Spleen (tissue), 11 donors: ENCODE data around the gene THAP12. TPM values are rescaled to one million over a fixed set of nuclear protein-coding genes. Genes with fewer than 3 reads are reported as not detected.

ENCODE experiments used
- DNase-seq: peaks from one replicate; pipeline ENCODE4 v3.0.0-alpha.2; 2020
- H3K27ac ChIP-seq, 8 donors: fragments of 200-600 bp; sonication (generic) in 7 of 8; 1 replicate in 4 of 8; 2 replicates in 4 of 8; pipeline versions ENCODE4 v1.5.0 to v1.8.0; 2016 to 2021; ENCODE audit warnings: inconsistent platforms in 4 of 8, mild to moderate bottlenecking in 4 of 8, moderate library complexity in 1 of 8
- H3K27me3 ChIP-seq, 7 donors: fragments of 200-600 bp; sonication (generic) in 6 of 7; replicated peaks in 1 of 7; 1 replicate in 4 of 7; 2 replicates in 3 of 7; pipeline versions ENCODE4 v1.5.0 to v1.8.0; 2016 to 2021; ENCODE audit warnings: inconsistent platforms in 3 of 7, mild to moderate bottlenecking in 1 of 7
- H3K36me3 ChIP-seq, 6 donors: fragments of 200-600 bp; sonication (generic) in 5 of 6; 1 replicate in 4 of 6; 2 replicates in 2 of 6; pipeline versions ENCODE4 v1.5.0 to v1.8.0; 2016 to 2021; ENCODE audit warnings: inconsistent platforms in 2 of 6
- H3K4me1 ChIP-seq, 6 donors: fragments of 200-600 bp; sonication (generic) in 5 of 6; 1 replicate in 3 of 6; 2 replicates in 3 of 6; pipeline versions ENCODE4 v1.5.0 to v1.8.0; 2016 to 2021; ENCODE audit warnings: inconsistent platforms in 3 of 6
- H3K4me3 ChIP-seq, 8 donors: fragments of 200-600 bp; sonication (generic) in 7 of 8; 1 replicate in 4 of 8; 2 replicates in 4 of 8; pipeline versions ENCODE4 v1.5.0 to v1.8.0; 2016 to 2021; ENCODE audit warnings: inconsistent platforms in 4 of 8, mild to moderate bottlenecking in 4 of 8, moderate library complexity in 2 of 8
- H3K9me3 ChIP-seq, 8 donors: fragments of 200-600 bp; sonication (generic) in 7 of 8; 1 replicate in 4 of 8; 2 replicates in 4 of 8; pipeline versions ENCODE4 v1.5.0 to v1.8.0; 2016 to 2021; ENCODE audit warnings: inconsistent platforms in 4 of 8
- POLR2A ChIP-seq, 3 donors: fragments of 450-650 bp; IDR thresholded peaks; one replicate each; pipeline ENCODE4 v1.5.1; 2017; ENCODE audit warnings: antibody characterized with exemption in 3 of 3, mild to moderate bottlenecking in 1 of 3
- POLR2AphosphoS5 ChIP-seq, 3 donors: sonication (generic); formaldehyde crosslinking; IDR thresholded peaks; one replicate each; pipeline ENCODE4 v1.5.1; 2017; ENCODE audit warnings: antibody characterized with exemption in 3 of 3
- WGBS, 5 donors: extraction: QIAGEN DNeasy Blood & Tissue Kit in 3 of 5; methylation state at CpG; one replicate each; pipeline versions ENCODE4 v1.1.5 to v1.1.7; 2013 to 2018; 5-methylcytosine and 5-hydroxymethylcytosine counted together
- intact Hi-C: fragments of 100-400 bp; cut with DNase I; formaldehyde crosslinking; loops from one replicate; pipeline ENCODE4 v1.15.0; 2023; ENCODE audit warnings: low total_unique reads
- polyA plus RNA-seq, 3 donors: library from polyadenylated mRNA; stranded (reverse); fragments of 200-250 nt; gene quantifications; one replicate each; pipeline ENCODE4 v1.2.1, GENCODE V29; 2013
- total RNA-seq, 7 donors: library from RNA; depleted of rRNA in 3 of 7; stranded (reverse); fragments of >200 nt in 3 of 7; fragmentation: NEBNext Ultra II Directional in 4 of 7; extraction: Animal tissue kit (Norgen Biotek cat#: 25700) in 4 of 7; gene quantifications; one replicate each; pipeline versions ENCODE4 v1.1.0 to v1.2.1, GENCODE V29; 2016 to 2021
- TF ChIP-seq, protein P1 (sequence below), 11 experiments: fragments of 200-600 bp in 7 of 11; fragments of 450-650 bp in 4 of 11; sonication (generic) in 4 of 11; IDR thresholded peaks in 8 of 11; conservative IDR thresholded peaks in 3 of 11; 1 replicate in 7 of 11; 2 replicates in 4 of 11; pipeline versions ENCODE4 v1.4.0 to v1.8.0; 2016 to 2021; ENCODE audit warnings: antibody characterized with exemption in 11 of 11, inconsistent platforms in 4 of 11, mild to moderate bottlenecking in 1 of 11
- donor health status: healthy with polysubstance abuse.
- donor health status: DM: no; HTN: no; CAD: no; lungs with moderate emphysema.
- donor health status: DM: no; HTN: no; CAD: no.
- donor health status: Bipolar disorder and iron deficiency.
- donor health status: healthy.
- donor health status: DM: no; HTN: no; CAD: no.
- donor health status: DM: yes; HTN: yes; CAD: no.

The THAP12 gene
- total and polyA plus RNA-seq, 10 donors, result 28.4 to 51.8 (median 39.6) TPM

DNA sequence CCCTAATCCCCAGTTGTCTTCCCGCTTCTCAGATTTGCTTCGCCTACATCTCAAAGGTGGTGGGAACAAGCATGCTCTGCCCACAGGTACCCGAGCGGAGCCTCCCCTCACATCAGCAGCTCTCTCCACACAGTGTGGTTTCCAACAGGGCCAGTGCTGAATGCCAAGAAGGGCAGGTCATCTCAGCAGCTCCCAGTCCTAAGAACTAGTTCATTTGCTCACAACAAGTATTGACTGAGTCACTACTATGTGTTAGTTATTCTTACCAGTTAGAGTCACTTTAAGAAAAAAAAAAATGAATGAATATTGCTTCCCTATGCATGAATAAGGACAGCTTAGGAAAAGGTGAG, 66.2 kb downstream of the THAP12 start:
- no peak overlapping the region for H3K27ac ChIP-seq
- intact Hi-C loops, result loop anchor here (2.0 kb wide), 1 partner anchor 106 kb away; no protein-coding TSS in a partner anchor
- no peaks in the 10 kb centered on the region for H3K9me3 ChIP-seq
- peaks cover 0 to 15% (median 4%) of the 10 kb centered on the region in 7 donors for H3K27me3 ChIP-seq
- no peaks in the 10 kb centered on the region for H3K36me3 ChIP-seq
- 85 to 96% (median 90%) methylated on average over 4 of the region's 4 CpGs for WGBS, 5 donors
- DNase-seq, result no peak
- TF ChIP-seq, protein P1, sequence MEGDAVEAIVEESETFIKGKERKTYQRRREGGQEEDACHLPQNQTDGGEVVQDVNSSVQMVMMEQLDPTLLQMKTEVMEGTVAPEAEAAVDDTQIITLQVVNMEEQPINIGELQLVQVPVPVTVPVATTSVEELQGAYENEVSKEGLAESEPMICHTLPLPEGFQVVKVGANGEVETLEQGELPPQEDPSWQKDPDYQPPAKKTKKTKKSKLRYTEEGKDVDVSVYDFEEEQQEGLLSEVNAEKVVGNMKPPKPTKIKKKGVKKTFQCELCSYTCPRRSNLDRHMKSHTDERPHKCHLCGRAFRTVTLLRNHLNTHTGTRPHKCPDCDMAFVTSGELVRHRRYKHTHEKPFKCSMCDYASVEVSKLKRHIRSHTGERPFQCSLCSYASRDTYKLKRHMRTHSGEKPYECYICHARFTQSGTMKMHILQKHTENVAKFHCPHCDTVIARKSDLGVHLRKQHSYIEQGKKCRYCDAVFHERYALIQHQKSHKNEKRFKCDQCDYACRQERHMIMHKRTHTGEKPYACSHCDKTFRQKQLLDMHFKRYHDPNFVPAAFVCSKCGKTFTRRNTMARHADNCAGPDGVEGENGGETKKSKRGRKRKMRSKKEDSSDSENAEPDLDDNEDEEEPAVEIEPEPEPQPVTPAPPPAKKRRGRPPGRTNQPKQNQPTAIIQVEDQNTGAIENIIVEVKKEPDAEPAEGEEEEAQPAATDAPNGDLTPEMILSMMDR (IDR thresholded peaks at IDR 0.05 in 8 of 11, conservative IDR thresholded peaks at IDR 0.05 in 3 of 11), result no peak
- TF ChIP-seq POLR2AphosphoS5 (IDR thresholded peaks at IDR 0.05) (no peak), POLR2A (IDR thresholded peaks at IDR 0.05) (no peak)
- H3K4me1 ChIP-seq, result peaks cover 0 to 5% (median 0%) of the 10 kb centered on the region in 6 donors
- H3K4me3 ChIP-seq, result no peak overlapping the region

DNA sequence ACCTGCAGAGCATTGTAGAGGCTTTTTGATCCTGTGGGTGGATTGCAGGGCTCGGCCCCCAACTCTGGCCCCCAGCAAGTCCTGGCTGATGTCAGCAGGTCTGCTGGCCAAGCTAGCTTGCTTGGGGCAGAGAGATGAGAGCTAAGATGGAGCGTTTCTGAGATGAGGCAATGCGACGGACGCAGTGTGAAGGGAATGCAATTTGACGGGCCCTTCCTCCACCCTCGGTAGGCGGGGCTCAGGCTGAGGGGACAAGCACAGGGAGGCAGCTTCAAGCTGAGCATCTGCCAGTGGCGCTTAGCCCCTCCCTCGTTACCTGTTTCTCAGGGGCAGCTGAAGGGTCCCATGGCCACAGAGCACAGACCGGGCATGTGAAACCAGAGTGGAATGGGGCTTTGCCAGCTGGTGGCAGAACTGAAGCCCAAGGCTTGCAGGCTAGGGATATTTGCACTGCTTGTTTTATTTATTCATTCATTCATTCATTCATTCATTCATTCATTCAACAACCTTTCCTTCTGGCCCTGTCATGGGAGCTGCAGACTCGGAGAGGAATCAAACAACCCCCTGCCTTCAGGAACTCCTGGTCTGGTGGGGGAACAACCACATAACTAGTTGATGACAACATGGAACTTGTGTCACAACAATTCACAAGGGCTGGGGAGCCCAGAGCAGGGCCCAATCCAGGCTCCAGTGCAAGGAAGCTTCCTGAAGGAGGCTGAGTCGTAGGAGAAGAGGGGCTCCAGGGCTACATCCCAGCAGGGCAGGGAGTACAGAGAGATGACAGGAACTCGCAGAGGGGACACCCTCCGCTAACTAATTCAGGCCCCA, 66.8 kb downstream of the THAP12 start:
- TF ChIP-seq, protein P1 (IDR thresholded peaks at IDR 0.05 in 8 of 11, conservative IDR thresholded peaks at IDR 0.05 in 3 of 11), result no peak
- TF ChIP-seq POLR2A (IDR thresholded peaks at IDR 0.05), result no peak
- TF ChIP-seq POLR2AphosphoS5 (IDR thresholded peaks at IDR 0.05), result no peak
- H3K9me3 ChIP-seq, result no peaks in the 10 kb centered on the region
- intact Hi-C loops, result loop anchor here (2.0 kb wide), 1 partner anchor 105 kb away; no protein-coding TSS in a partner anchor
- H3K4me1 ChIP-seq, result peaks cover 0 to 5% (median 0%) of the 10 kb centered on the region in 6 donors
- WGBS, 5 donors, result 65 to 77% (median 70%) methylated on average over 15 of the region's 15 CpGs
- H3K27me3 ChIP-seq, result peaks cover 0 to 9% (median 0%) of the 10 kb centered on the region in 7 donors
- no peak for DNase-seq
- H3K27ac ChIP-seq, result no peak overlapping the region
- H3K36me3 ChIP-seq, result no peaks in the 10 kb centered on the region
- H3K4me3 ChIP-seq, result no peak overlapping the region

DNA sequence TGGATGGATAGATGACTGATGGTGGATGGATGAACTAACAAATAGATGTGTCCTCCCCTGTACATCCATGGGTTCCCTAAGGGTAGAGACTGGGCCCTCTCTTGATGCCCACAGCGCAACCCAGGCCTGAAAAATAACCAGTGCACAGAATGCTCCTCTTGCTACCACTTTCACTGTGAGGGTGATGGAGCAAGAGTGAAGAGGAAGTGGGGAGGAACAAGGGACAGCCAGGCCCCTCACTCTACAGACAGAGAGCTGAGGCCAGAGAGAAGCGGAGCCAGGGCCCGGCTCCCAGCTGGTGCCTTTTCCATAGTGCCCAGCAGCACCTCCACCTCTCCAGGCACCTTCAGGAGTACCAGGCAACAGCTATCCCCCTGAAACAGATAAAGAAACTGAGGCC, 67.7 kb downstream of the THAP12 start:
- Histone ChIP-seq H3K4me3 (no peak overlapping the region), H3K9me3 (no peaks in the 10 kb centered on the region), H3K27ac (no peak overlapping the region), H3K36me3 (no peaks in the 10 kb centered on the region), H3K27me3 (peaks cover 0 to under 1% (median 0%) of the 10 kb centered on the region in 7 donors), H3K4me1 (no peaks in the 10 kb centered on the region)
- intact Hi-C loops, result no loop called here
- 48 to 98% (median 67%) methylated on average over 3 of the region's 3 CpGs for WGBS, 5 donors
- DNase-seq, result no peak
- TF ChIP-seq, protein P1 (IDR thresholded peaks at IDR 0.05 in 8 of 11, conservative IDR thresholded peaks at IDR 0.05 in 3 of 11), result no peak
- TF ChIP-seq POLR2AphosphoS5 (IDR thresholded peaks at IDR 0.05), result no peak
- TF ChIP-seq POLR2A (IDR thresholded peaks at IDR 0.05), result no peak

DNA sequence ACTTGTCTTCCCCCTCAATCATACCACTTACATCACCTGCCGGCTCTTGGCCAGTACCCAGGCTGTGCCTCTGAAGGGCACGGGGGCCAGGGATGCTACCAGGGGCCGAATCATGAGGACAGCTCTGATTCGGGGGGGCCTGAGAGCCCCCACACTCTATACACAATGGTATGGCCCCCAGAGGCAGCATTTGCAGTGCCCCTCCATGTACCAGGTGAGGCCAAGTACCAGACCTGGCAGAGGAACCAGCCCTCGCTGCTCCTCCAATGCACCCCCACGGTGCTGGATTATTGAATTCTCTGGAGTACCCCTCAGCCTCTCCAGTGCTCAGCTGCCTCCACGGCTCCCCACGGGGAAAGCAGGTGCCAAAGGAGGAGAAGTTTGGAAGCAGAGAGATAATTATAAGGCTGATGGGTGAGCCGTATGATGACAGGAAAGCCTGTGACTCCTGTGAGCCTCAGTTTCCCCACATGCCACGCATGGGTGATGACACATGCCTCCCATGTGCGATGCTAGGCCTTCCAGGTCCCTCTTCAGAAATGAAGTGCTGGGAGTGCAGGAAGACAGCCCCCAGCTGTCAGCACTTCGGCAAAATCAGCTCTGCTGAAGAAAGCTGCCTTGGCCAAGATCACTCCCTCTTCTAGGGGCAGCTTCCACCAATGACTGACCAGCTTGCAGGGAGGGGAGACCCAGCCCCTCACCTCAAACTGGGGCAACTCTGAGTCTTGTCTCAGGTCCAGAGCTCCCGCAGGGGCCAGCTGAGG, 69.9 kb downstream of the THAP12 start:
- H3K27me3 ChIP-seq, result no peaks in the 10 kb centered on the region
- H3K27ac ChIP-seq, result no peak overlapping the region
- H3K4me1 ChIP-seq, result no peaks in the 10 kb centered on the region
- intact Hi-C loops, result no loop called here
- no peak overlapping the region for H3K4me3 ChIP-seq
- TF ChIP-seq POLR2AphosphoS5 (IDR thresholded peaks at IDR 0.05), result no peak
- no peak for TF ChIP-seq POLR2A (IDR thresholded peaks at IDR 0.05)
- TF ChIP-seq, protein P1 (IDR thresholded peaks at IDR 0.05 in 8 of 11, conservative IDR thresholded peaks at IDR 0.05 in 3 of 11), result no peak
- H3K9me3 ChIP-seq, result no peaks in the 10 kb centered on the region
- DNase-seq, result no peak
- 77 to 92% (median 79%) methylated on average over 11 to 13 of the region's 13 CpGs for WGBS, 5 donors
- no peaks in the 10 kb centered on the region for H3K36me3 ChIP-seq
